Spleen (tissue), 11 donors: ENCODE measurements around the gene SIM2. TPM values are rescaled to one million over a fixed set of nuclear protein-coding genes. Genes with fewer than 3 reads are reported as not detected.

Experiments
- DNase-seq: peaks from one replicate; pipeline ENCODE4 v3.0.0-alpha.2; 2020
- H3K27ac ChIP-seq, 8 donors: fragments of 200-600 bp; sonication (generic) in 7 of 8; 1 replicate in 4 of 8; 2 replicates in 4 of 8; pipeline versions ENCODE4 v1.5.0 to v1.8.0; 2016 to 2021; ENCODE audit warnings: inconsistent platforms in 4 of 8, mild to moderate bottlenecking in 4 of 8, moderate library complexity in 1 of 8
- H3K27me3 ChIP-seq, 7 donors: fragments of 200-600 bp; sonication (generic) in 6 of 7; replicated peaks in 1 of 7; 1 replicate in 4 of 7; 2 replicates in 3 of 7; pipeline versions ENCODE4 v1.5.0 to v1.8.0; 2016 to 2021; ENCODE audit warnings: inconsistent platforms in 3 of 7, mild to moderate bottlenecking in 1 of 7
- H3K36me3 ChIP-seq, 6 donors: fragments of 200-600 bp; sonication (generic) in 5 of 6; 1 replicate in 4 of 6; 2 replicates in 2 of 6; pipeline versions ENCODE4 v1.5.0 to v1.8.0; 2016 to 2021; ENCODE audit warnings: inconsistent platforms in 2 of 6
- H3K4me1 ChIP-seq, 6 donors: fragments of 200-600 bp; sonication (generic) in 5 of 6; 1 replicate in 3 of 6; 2 replicates in 3 of 6; pipeline versions ENCODE4 v1.5.0 to v1.8.0; 2016 to 2021; ENCODE audit warnings: inconsistent platforms in 3 of 6
- H3K4me3 ChIP-seq, 8 donors: fragments of 200-600 bp; sonication (generic) in 7 of 8; 1 replicate in 4 of 8; 2 replicates in 4 of 8; pipeline versions ENCODE4 v1.5.0 to v1.8.0; 2016 to 2021; ENCODE audit warnings: inconsistent platforms in 4 of 8, mild to moderate bottlenecking in 4 of 8, moderate library complexity in 2 of 8
- H3K9me3 ChIP-seq, 8 donors: fragments of 200-600 bp; sonication (generic) in 7 of 8; 1 replicate in 4 of 8; 2 replicates in 4 of 8; pipeline versions ENCODE4 v1.5.0 to v1.8.0; 2016 to 2021; ENCODE audit warnings: inconsistent platforms in 4 of 8
- CTCF ChIP-seq, 11 experiments: fragments of 200-600 bp in 7 of 11; fragments of 450-650 bp in 4 of 11; sonication (generic) in 4 of 11; IDR thresholded peaks in 8 of 11; conservative IDR thresholded peaks in 3 of 11; 1 replicate in 7 of 11; 2 replicates in 4 of 11; pipeline versions ENCODE4 v1.4.0 to v1.8.0; 2016 to 2021; ENCODE audit warnings: antibody characterized with exemption in 11 of 11, inconsistent platforms in 4 of 11, mild to moderate bottlenecking in 1 of 11
- POLR2A ChIP-seq, 3 donors: fragments of 450-650 bp; IDR thresholded peaks; one replicate each; pipeline ENCODE4 v1.5.1; 2017; ENCODE audit warnings: antibody characterized with exemption in 3 of 3, mild to moderate bottlenecking in 1 of 3
- POLR2AphosphoS5 ChIP-seq, 3 donors: sonication (generic); formaldehyde crosslinking; IDR thresholded peaks; one replicate each; pipeline ENCODE4 v1.5.1; 2017; ENCODE audit warnings: antibody characterized with exemption in 3 of 3
- intact Hi-C: fragments of 100-400 bp; cut with DNase I; formaldehyde crosslinking; loops from one replicate; pipeline ENCODE4 v1.15.0; 2023; ENCODE audit warnings: low total_unique reads
- polyA plus RNA-seq, 3 donors: library from polyadenylated mRNA; stranded (reverse); fragments of 200-250 nt; gene quantifications; one replicate each; pipeline ENCODE4 v1.2.1, GENCODE V29; 2013
- total RNA-seq, 7 donors: library from RNA; depleted of rRNA in 3 of 7; stranded (reverse); fragments of >200 nt in 3 of 7; fragmentation: NEBNext Ultra II Directional in 4 of 7; extraction: Animal tissue kit (Norgen Biotek cat#: 25700) in 4 of 7; gene quantifications; one replicate each; pipeline versions ENCODE4 v1.1.0 to v1.2.1, GENCODE V29; 2016 to 2021
- donor health status: healthy with polysubstance abuse.
- donor health status: DM: no; HTN: no; CAD: no; lungs with moderate emphysema.
- donor health status: DM: no; HTN: no; CAD: no.
- donor health status: Bipolar disorder and iron deficiency.
- donor health status: healthy.
- donor health status: DM: no; HTN: no; CAD: no.
- donor health status: DM: yes; HTN: yes; CAD: no.

The SIM2 gene
- total and polyA plus RNA-seq, 10 donors, result not detected

- Histone ChIP-seq H3K36me3 (no peaks in the 10 kb centered on the region), H3K4me1 (no peaks in the 10 kb centered on the region), H3K4me3 (no peak overlapping the region), H3K27me3 (no peaks in the 10 kb centered on the region), H3K9me3 (peaks cover 0 to 52% (median 40%) of the 10 kb centered on the region in 8 donors), H3K27ac (no peak overlapping the region)
- intact Hi-C loops, result no loop called here
- no peak for DNase-seq
- TF ChIP-seq CTCF (IDR thresholded peaks at IDR 0.05 in 8 of 11, conservative IDR thresholded peaks at IDR 0.05 in 3 of 11), result no peak
- TF ChIP-seq POLR2A (IDR thresholded peaks at IDR 0.05), result no peak
- TF ChIP-seq POLR2AphosphoS5 (IDR thresholded peaks at IDR 0.05), result no peak
These were observed 99.6 kb downstream of the SIM2 start for GRCh38 chr21:36798491-36798890.

Other genes starting within 250 kb of the SIM2 start
- gene CLDN14, start 219.0 kb upstream of the SIM2 start, total RNA-seq, result under 1 TPM in 3 of 7 donors, not detected in 4; 0.46 to 0.94 (median 0.70) TPM
- under 1 TPM; 0.13 to 0.24 (median 0.15) TPM for gene CLDN14, start 219.0 kb upstream of the SIM2 start, polyA plus RNA-seq